A673 (cell line): ENCODE results near the gene SMPDL3B. TPM values are rescaled to one million over a fixed set of nuclear protein-coding genes. Genes with fewer than 3 reads are reported as not detected.

Source experiments
- BruUV-seq: library from RNA; stranded (reverse); fragments of 400-500 nt; replicated peaks from 2 replicates; lab custom pipeline; 2021; lab: Mats Ljungman, UMichigan
- CTCF ChIA-PET: fragments of 300-600 bp; sonication (Branson Sonifier 250); formaldehyde crosslinking; loops from one replicate; lab custom pipeline; 2022; ENCODE audit warnings: antibody characterized with exemption; lab: Charles Lee
- POLR2A ChIA-PET: fragments of 300-600 bp; sonication (Branson Sonifier 250); formaldehyde crosslinking; loops from one replicate; lab custom pipeline; 2022; ENCODE audit warnings: antibody characterized with exemption; ENCODE audit not compliant: low non-redundant PET; lab: Charles Lee
- DNase-seq: peaks from one replicate; pipeline ENCODE4 v3.0.0-alpha.2; 2015; ENCODE audit warnings: low spot score
- H3K27ac ChIP-seq: fragments of 200-600 bp; sonication (generic); 2 replicates; pipeline ENCODE4 v1.5.1; 2016; ENCODE audit warnings: mixed run types, low read depth, mild to moderate bottlenecking, mixed read lengths, antibody characterized with exemption, low read length; ENCODE audit not compliant: poor library complexity, severe bottlenecking
- H3K27me3 ChIP-seq: fragments of 200-600 bp; sonication (generic); replicated peaks from 2 replicates; pipeline ENCODE4 v1.6.1; 2017; ENCODE audit warnings: mixed run types, low read depth, mild to moderate bottlenecking, mixed read lengths, antibody characterized with exemption, low read length; ENCODE audit not compliant: insufficient read depth, poor library complexity
- H3K36me3 ChIP-seq: fragments of 200-600 bp; sonication (generic); 2 replicates; pipeline ENCODE4 v1.6.1; 2016; ENCODE audit warnings: mixed run types, mild to moderate bottlenecking, mixed read lengths, antibody characterized with exemption, low read length; ENCODE audit not compliant: insufficient read depth, poor library complexity, severe bottlenecking
- H3K4me1 ChIP-seq: fragments of 200-600 bp; sonication (generic); 2 replicates; pipeline ENCODE4 v1.6.1; 2017; ENCODE audit warnings: mixed run types, mild to moderate bottlenecking, mixed read lengths, antibody characterized with exemption, low read length; ENCODE audit not compliant: insufficient read depth, poor library complexity, severe bottlenecking
- H3K4me3 ChIP-seq: fragments of 200-600 bp; sonication (generic); 2 replicates; pipeline ENCODE4 v1.5.1; 2016; ENCODE audit warnings: low read depth, mixed run types, mild to moderate bottlenecking, mixed read lengths, low read length; ENCODE audit not compliant: poor library complexity, severe bottlenecking
- H3K9me3 ChIP-seq: fragments of 200-600 bp; sonication (generic); 2 replicates; pipeline ENCODE4 v1.6.1; 2016; ENCODE audit warnings: mixed run types, low read depth, mild to moderate bottlenecking, mixed read lengths, antibody characterized with exemption, low read length; ENCODE audit not compliant: poor library complexity, severe bottlenecking
- CTCF ChIP-seq: fragments of 300-800, 200-600 bp; sonication (generic); conservative IDR thresholded peaks from 2 replicates; pipeline ENCODE4 v1.5.1; 2017; ENCODE audit warnings: low read depth, mild to moderate bottlenecking, antibody characterized with exemption, low read length, moderate library complexity, mixed read lengths
- EZH2 ChIP-seq: fragments of 200-600 bp; sonication (generic); IDR thresholded peaks from 2 replicates; pipeline ENCODE4 v1.6.1; 2017; ENCODE audit warnings: borderline replicate concordance, low read depth, mild to moderate bottlenecking, mixed read lengths, antibody characterized with exemption, low read length; ENCODE audit not compliant: poor library complexity, severe bottlenecking
- intact Hi-C: fragments of 100-400 bp; cut with micrococcal nuclease; formaldehyde crosslinking; loops from one replicate; pipeline ENCODE4 v1.10.0; 2022; ENCODE audit not compliant: unreplicated experiment
- total RNA-seq: library from RNA; stranded (reverse); gene quantifications from 2 replicates; pipeline ENCODE4 v1.2.3, GENCODE V29; 2021

SMPDL3B gene
- total RNA-seq, 1 experiment from 2014 or later = 0.62 TPM

GRCh38 chr1:27906759-27907158, 28.0 kb upstream of the SMPDL3B start:
- no peak for DNase-seq
- TF ChIP-seq CTCF (no peak), EZH2 (no peak)
- CTCF ChIA-PET = no interaction called here
- H3K4me1 ChIP-seq = no peaks in the 10 kb centered on the region
- H3K27ac ChIP-seq = no peak overlapping the region
- BruUV-seq = no TSS peak
- no peak overlapping the region for H3K4me3 ChIP-seq
- H3K9me3 ChIP-seq = no peaks in the 10 kb centered on the region
- no peaks in the 10 kb centered on the region for H3K27me3 ChIP-seq
- intact Hi-C loops = no loop called here
- POLR2A ChIA-PET = no interaction called here
- H3K36me3 ChIP-seq = peaks cover 79% of the 10 kb centered on the region

GRCh38 chr1:27912429-27912828, 22.4 kb upstream of the SMPDL3B start:
- Histone ChIP-seq H3K4me3 (no peak overlapping the region), H3K27me3 (no peaks in the 10 kb centered on the region), H3K9me3 (peaks cover 8% of the 10 kb centered on the region), H3K4me1 (no peaks in the 10 kb centered on the region), H3K27ac (no peak overlapping the region), H3K36me3 (peaks cover 41% of the 10 kb centered on the region)
- DNase-seq = no peak
- intact Hi-C loops = no loop called here
- TF ChIP-seq CTCF (no peak), EZH2 (no peak)
- CTCF ChIA-PET = no interaction called here
- BruUV-seq = no TSS peak
- POLR2A ChIA-PET = interaction anchor here (0.6 to 0.7 kb wide), 2 partner anchors 82 to 187 kb away, joined by 5 to 6 read pairs; no protein-coding TSS in a partner anchor

GRCh38 chr1:27915082-27915575, 19.7 kb upstream of the SMPDL3B start:
- ChIA-PET POLR2A (no interaction called here), CTCF (no interaction called here)
- no TSS peak for BruUV-seq
- Histone ChIP-seq H3K4me1 (no peaks in the 10 kb centered on the region), H3K36me3 (peaks cover 18% of the 10 kb centered on the region), H3K27me3 (no peaks in the 10 kb centered on the region), H3K4me3 (no peak overlapping the region), H3K9me3 (peaks cover 8% of the 10 kb centered on the region), H3K27ac (peak overlapping the region; percentile 95)
- no peak for DNase-seq
- no peak for TF ChIP-seq CTCF
- TF ChIP-seq EZH2 = no peak
- intact Hi-C loops = no loop called here
